K562 (cell line): ENCODE data around the gene SIRT3. TPM values are rescaled to one million over a fixed set of nuclear protein-coding genes. Genes with fewer than 3 reads are reported as not detected.

Source experiments
- HDGF ChIP-seq: fragments of 450-650 bp; IDR thresholded peaks from 2 replicates; pipeline ENCODE4 v1.6.1; 2016
- XRCC5 ChIP-seq: fragments of 200-400 bp; formaldehyde crosslinking; IDR thresholded peaks from 2 replicates; pipeline ENCODE4 v1.6.1; 2017; ENCODE audit warnings: low read depth, mild to moderate bottlenecking, low read length
- polyA plus RNA-seq, 8 experiments: library from polyadenylated mRNA; depleted of rRNA in 4 of 8; stranded (reverse) in 5 of 8; unstranded in 3 of 8; fragments of >200 nt; fragmentation: Nextera tagmentation in 2 of 8; fragmentation: Illumina TruSeq in 1 of 8; extraction: Ambion mirVana in 2 of 8; extraction: Trizol in 1 of 8; gene quantifications; 2 replicates each; pipeline versions ENCODE4 v1.2.1 to v1.2.3, GENCODE V29; 2011 to 2014; ENCODE audit warnings: inconsistent platforms in 1 of 8, missing spikeins in 1 of 8
- total RNA-seq, 7 experiments: library from RNA; depleted of rRNA in 6 of 7; stranded (reverse); fragments of >200 nt in 6 of 7; fragmentation: Illumina TruSeq in 2 of 7; extraction: Trizol in 2 of 7; gene quantifications; 2 replicates each; pipeline versions ENCODE4 v1.2.1 to v1.2.3, GENCODE V29; 2011 to 2021; ENCODE audit warnings: low replicate concordance in 1 of 7
- TF ChIP-seq, protein P1 (sequence below): fragments of 450-650 bp; IDR thresholded peaks from 2 replicates; pipeline ENCODE4 v1.6.1; 2016; ENCODE audit warnings: mild to moderate bottlenecking, moderate library complexity
- TF ChIP-seq, protein P2 (sequence below): sonication (generic); formaldehyde crosslinking; IDR thresholded peaks from 2 replicates; pipeline ENCODE4 v1.8.1; 2023; ENCODE audit warnings: mild to moderate bottlenecking, missing genetic modification reagents
- TF ChIP-seq, protein P3 (sequence below): fragments of 150-350 bp; conservative IDR thresholded peaks from 2 replicates; pipeline ENCODE4 v1.6.1; 2014; ENCODE audit warnings: low read length

SIRT3 gene
- total and polyA plus RNA-seq, 9 of the 15 experiments (the other 6 are each of a cell fraction or from before 2014, with no cell fraction given): 1.9 to 27.5 (median 14.5) TPM

DNA sequence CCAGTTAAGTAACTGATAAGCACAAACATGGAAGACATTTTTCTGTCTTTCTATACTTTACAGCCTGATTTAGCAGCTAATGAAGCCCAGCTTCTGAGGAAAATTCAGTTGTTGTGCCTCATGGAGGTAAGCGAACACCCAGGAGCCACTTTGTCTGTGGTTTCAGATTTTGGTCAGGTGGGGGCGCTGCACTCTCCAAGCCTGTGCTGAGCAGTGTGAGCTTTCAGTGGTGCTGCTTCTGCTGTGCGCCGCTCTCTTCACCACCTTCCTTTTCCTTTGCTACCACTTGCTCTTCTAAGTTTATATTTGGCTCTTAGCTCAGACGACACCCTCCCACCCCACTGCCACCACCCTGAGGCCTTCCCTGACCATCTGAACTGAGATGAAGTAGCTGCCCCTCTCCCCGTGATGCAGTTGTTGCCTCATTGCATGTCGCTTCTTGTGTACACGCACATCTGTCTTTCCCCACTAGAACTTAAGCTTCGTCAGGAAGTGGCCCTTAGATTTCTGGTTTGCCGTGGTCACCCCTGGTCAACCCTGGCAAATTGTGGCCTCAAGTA is 14.7 kb upstream of the SIRT3 start (continued):
- TF ChIP-seq, protein P1, sequence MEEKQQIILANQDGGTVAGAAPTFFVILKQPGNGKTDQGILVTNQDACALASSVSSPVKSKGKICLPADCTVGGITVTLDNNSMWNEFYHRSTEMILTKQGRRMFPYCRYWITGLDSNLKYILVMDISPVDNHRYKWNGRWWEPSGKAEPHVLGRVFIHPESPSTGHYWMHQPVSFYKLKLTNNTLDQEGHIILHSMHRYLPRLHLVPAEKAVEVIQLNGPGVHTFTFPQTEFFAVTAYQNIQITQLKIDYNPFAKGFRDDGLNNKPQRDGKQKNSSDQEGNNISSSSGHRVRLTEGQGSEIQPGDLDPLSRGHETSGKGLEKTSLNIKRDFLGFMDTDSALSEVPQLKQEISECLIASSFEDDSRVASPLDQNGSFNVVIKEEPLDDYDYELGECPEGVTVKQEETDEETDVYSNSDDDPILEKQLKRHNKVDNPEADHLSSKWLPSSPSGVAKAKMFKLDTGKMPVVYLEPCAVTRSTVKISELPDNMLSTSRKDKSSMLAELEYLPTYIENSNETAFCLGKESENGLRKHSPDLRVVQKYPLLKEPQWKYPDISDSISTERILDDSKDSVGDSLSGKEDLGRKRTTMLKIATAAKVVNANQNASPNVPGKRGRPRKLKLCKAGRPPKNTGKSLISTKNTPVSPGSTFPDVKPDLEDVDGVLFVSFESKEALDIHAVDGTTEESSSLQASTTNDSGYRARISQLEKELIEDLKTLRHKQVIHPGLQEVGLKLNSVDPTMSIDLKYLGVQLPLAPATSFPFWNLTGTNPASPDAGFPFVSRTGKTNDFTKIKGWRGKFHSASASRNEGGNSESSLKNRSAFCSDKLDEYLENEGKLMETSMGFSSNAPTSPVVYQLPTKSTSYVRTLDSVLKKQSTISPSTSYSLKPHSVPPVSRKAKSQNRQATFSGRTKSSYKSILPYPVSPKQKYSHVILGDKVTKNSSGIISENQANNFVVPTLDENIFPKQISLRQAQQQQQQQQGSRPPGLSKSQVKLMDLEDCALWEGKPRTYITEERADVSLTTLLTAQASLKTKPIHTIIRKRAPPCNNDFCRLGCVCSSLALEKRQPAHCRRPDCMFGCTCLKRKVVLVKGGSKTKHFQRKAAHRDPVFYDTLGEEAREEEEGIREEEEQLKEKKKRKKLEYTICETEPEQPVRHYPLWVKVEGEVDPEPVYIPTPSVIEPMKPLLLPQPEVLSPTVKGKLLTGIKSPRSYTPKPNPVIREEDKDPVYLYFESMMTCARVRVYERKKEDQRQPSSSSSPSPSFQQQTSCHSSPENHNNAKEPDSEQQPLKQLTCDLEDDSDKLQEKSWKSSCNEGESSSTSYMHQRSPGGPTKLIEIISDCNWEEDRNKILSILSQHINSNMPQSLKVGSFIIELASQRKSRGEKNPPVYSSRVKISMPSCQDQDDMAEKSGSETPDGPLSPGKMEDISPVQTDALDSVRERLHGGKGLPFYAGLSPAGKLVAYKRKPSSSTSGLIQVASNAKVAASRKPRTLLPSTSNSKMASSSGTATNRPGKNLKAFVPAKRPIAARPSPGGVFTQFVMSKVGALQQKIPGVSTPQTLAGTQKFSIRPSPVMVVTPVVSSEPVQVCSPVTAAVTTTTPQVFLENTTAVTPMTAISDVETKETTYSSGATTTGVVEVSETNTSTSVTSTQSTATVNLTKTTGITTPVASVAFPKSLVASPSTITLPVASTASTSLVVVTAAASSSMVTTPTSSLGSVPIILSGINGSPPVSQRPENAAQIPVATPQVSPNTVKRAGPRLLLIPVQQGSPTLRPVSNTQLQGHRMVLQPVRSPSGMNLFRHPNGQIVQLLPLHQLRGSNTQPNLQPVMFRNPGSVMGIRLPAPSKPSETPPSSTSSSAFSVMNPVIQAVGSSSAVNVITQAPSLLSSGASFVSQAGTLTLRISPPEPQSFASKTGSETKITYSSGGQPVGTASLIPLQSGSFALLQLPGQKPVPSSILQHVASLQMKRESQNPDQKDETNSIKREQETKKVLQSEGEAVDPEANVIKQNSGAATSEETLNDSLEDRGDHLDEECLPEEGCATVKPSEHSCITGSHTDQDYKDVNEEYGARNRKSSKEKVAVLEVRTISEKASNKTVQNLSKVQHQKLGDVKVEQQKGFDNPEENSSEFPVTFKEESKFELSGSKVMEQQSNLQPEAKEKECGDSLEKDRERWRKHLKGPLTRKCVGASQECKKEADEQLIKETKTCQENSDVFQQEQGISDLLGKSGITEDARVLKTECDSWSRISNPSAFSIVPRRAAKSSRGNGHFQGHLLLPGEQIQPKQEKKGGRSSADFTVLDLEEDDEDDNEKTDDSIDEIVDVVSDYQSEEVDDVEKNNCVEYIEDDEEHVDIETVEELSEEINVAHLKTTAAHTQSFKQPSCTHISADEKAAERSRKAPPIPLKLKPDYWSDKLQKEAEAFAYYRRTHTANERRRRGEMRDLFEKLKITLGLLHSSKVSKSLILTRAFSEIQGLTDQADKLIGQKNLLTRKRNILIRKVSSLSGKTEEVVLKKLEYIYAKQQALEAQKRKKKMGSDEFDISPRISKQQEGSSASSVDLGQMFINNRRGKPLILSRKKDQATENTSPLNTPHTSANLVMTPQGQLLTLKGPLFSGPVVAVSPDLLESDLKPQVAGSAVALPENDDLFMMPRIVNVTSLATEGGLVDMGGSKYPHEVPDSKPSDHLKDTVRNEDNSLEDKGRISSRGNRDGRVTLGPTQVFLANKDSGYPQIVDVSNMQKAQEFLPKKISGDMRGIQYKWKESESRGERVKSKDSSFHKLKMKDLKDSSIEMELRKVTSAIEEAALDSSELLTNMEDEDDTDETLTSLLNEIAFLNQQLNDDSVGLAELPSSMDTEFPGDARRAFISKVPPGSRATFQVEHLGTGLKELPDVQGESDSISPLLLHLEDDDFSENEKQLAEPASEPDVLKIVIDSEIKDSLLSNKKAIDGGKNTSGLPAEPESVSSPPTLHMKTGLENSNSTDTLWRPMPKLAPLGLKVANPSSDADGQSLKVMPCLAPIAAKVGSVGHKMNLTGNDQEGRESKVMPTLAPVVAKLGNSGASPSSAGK: no peak
- peak; percentile 90; the same call in 1 of the 2 replicates for TF ChIP-seq HDGF
- TF ChIP-seq XRCC5: 0 out of 2 replicates have a peak, but pooled peaks have one; percentile 62
- TF ChIP-seq, protein P2, sequence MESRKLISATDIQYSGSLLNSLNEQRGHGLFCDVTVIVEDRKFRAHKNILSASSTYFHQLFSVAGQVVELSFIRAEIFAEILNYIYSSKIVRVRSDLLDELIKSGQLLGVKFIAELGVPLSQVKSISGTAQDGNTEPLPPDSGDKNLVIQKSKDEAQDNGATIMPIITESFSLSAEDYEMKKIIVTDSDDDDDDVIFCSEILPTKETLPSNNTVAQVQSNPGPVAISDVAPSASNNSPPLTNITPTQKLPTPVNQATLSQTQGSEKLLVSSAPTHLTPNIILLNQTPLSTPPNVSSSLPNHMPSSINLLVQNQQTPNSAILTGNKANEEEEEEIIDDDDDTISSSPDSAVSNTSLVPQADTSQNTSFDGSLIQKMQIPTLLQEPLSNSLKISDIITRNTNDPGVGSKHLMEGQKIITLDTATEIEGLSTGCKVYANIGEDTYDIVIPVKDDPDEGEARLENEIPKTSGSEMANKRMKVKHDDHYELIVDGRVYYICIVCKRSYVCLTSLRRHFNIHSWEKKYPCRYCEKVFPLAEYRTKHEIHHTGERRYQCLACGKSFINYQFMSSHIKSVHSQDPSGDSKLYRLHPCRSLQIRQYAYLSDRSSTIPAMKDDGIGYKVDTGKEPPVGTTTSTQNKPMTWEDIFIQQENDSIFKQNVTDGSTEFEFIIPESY (CRISPR knock-in tag): no peak
- TF ChIP-seq, protein P3, sequence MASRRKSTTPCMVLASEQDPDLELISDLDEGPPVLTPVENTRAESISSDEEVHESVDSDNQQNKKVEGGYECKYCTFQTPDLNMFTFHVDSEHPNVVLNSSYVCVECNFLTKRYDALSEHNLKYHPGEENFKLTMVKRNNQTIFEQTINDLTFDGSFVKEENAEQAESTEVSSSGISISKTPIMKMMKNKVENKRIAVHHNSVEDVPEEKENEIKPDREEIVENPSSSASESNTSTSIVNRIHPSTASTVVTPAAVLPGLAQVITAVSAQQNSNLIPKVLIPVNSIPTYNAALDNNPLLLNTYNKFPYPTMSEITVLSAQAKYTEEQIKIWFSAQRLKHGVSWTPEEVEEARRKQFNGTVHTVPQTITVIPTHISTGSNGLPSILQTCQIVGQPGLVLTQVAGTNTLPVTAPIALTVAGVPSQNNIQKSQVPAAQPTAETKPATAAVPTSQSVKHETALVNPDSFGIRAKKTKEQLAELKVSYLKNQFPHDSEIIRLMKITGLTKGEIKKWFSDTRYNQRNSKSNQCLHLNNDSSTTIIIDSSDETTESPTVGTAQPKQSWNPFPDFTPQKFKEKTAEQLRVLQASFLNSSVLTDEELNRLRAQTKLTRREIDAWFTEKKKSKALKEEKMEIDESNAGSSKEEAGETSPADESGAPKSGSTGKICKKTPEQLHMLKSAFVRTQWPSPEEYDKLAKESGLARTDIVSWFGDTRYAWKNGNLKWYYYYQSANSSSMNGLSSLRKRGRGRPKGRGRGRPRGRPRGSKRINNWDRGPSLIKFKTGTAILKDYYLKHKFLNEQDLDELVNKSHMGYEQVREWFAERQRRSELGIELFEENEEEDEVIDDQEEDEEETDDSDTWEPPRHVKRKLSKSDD: 0 out of 2 replicates have a peak, but pooled peaks have one; percentile 32
